ENCODE data around the gene WDR5. TPM values are rescaled to one million over a fixed set of nuclear protein-coding genes. Genes with fewer than 3 reads are reported as not detected.

The WDR5 gene
- total RNA-seq, 1 experiment from 2014 or later: 76.4 TPM

DNA sequence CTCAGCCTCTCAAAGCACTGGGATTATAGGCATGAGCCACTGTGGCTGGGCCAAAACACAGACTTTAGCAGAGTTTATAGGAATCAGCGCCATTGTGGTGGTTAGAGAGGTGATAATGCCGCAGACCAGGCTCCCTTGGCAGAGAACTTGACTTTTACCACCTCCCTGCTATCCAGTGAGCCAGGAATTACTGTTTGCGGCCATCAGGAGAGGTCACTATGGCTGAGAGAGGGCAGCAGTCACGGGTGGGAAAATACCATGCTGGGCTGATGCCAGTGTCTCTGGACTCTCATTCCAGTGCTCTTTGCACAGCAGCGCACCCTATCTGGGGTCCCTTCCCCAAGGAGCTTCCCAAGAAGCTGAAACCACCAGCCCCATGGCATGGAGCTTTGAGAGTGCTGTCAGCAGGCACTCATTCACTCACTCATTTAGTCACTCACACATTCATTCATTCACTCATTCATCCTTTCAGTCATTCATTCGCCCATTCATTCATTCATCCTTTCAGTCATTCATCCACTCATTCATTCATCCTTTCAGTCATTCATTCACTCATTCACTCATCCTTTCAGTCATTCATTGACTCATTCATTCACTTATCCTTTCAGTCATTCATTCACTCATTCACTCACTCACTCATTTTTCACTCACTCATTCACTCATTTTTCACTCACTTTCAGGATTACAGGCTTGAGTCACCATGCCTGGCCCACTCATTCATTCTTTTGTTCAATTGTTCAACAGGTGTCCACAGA is 55.8 kb downstream of the WDR5 start:
- no peak for DNase-seq (ENCODE audit: low spot score)
- H3K36me3 ChIP-seq (ENCODE audit: insufficient read depth, low read length, poor library complexity, severe bottlenecking): no peaks in the 10 kb centered on the region
- H3K4me3 ChIP-seq (ENCODE audit: low read depth, low read length, poor library complexity, severe bottlenecking): no peak overlapping the region
- ChIA-PET CTCF (no interaction called here), POLR2A (ENCODE audit: low non-redundant PET) (no interaction called here)
- TF ChIP-seq EZH2 (IDR thresholded peaks at IDR 0.05; ENCODE audit: borderline replicate concordance, low read depth, low read length, poor library complexity, severe bottlenecking): no peak
- TF ChIP-seq, protein P1, sequence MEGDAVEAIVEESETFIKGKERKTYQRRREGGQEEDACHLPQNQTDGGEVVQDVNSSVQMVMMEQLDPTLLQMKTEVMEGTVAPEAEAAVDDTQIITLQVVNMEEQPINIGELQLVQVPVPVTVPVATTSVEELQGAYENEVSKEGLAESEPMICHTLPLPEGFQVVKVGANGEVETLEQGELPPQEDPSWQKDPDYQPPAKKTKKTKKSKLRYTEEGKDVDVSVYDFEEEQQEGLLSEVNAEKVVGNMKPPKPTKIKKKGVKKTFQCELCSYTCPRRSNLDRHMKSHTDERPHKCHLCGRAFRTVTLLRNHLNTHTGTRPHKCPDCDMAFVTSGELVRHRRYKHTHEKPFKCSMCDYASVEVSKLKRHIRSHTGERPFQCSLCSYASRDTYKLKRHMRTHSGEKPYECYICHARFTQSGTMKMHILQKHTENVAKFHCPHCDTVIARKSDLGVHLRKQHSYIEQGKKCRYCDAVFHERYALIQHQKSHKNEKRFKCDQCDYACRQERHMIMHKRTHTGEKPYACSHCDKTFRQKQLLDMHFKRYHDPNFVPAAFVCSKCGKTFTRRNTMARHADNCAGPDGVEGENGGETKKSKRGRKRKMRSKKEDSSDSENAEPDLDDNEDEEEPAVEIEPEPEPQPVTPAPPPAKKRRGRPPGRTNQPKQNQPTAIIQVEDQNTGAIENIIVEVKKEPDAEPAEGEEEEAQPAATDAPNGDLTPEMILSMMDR (conservative IDR thresholded peaks at IDR 0.05; ENCODE audit: low read depth, low read length): no peak
- H3K27me3 ChIP-seq (replicated peaks; ENCODE audit: insufficient read depth, low read depth, low read length, poor library complexity): no peaks in the 10 kb centered on the region
- H3K9me3 ChIP-seq (ENCODE audit: low read depth, low read length, poor library complexity, severe bottlenecking): no peaks in the 10 kb centered on the region
- no TSS peak for BruUV-seq (replicated peaks)
- H3K4me1 ChIP-seq (ENCODE audit: insufficient read depth, low read length, poor library complexity, severe bottlenecking): peaks cover 3% of the 10 kb centered on the region
- H3K27ac ChIP-seq (ENCODE audit: low read depth, low read length, poor library complexity, severe bottlenecking): no peak overlapping the region
- intact Hi-C loops (cut with micrococcal nuclease; ENCODE audit: unreplicated experiment): no loop called here

DNA sequence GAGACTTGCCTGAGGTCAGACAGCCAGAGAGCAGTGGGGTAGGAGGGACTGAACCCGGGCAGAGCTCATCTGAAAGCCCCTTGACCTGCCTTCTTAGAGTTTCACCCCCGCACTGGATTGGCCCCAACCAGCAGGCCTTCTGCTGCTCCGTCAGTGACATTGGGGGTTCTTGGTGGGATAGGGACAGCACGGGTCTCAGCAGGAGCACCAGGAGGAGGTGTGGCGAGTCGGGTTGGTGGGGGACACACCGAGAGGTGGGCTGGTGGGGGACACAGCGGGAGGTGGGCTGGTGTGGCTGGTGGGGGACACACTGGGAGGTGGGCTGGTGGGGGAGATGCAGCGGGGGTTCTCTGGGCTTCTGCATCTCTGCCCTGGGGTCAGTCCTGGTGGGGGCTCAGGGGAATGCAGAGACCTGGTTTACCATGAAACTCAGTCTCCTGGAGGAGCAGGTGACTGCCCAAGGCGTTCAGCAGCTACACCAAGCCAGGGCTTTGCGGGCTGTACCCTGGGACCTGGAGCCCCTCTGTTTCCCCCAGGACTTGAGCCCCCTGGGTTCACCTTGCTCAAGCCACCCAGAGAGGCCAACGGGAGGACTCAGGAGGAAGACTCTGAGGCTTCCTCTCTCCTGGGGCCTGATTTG is 56.5 kb downstream of the WDR5 start:
- H3K4me3 ChIP-seq (ENCODE audit: low read depth, low read length, poor library complexity, severe bottlenecking): no peak overlapping the region
- H3K27me3 ChIP-seq (replicated peaks; ENCODE audit: insufficient read depth, low read depth, low read length, poor library complexity): no peaks in the 10 kb centered on the region
- no peaks in the 10 kb centered on the region for H3K9me3 ChIP-seq (ENCODE audit: low read depth, low read length, poor library complexity, severe bottlenecking)
- H3K27ac ChIP-seq (ENCODE audit: low read depth, low read length, poor library complexity, severe bottlenecking): no peak overlapping the region
- ChIA-PET POLR2A (ENCODE audit: low non-redundant PET) (no interaction called here), CTCF (no interaction called here)
- H3K36me3 ChIP-seq (ENCODE audit: insufficient read depth, low read length, poor library complexity, severe bottlenecking): no peaks in the 10 kb centered on the region
- no peak for DNase-seq (ENCODE audit: low spot score)
- H3K4me1 ChIP-seq (ENCODE audit: insufficient read depth, low read length, poor library complexity, severe bottlenecking): peaks cover 3% of the 10 kb centered on the region
- intact Hi-C loops (cut with micrococcal nuclease; ENCODE audit: unreplicated experiment): no loop called here
- BruUV-seq (replicated peaks): no TSS peak
- TF ChIP-seq, protein P1 (conservative IDR thresholded peaks at IDR 0.05; ENCODE audit: low read depth, low read length): no peak
- no peak for TF ChIP-seq EZH2 (IDR thresholded peaks at IDR 0.05; ENCODE audit: borderline replicate concordance, low read depth, low read length, poor library complexity, severe bottlenecking)

DNA sequence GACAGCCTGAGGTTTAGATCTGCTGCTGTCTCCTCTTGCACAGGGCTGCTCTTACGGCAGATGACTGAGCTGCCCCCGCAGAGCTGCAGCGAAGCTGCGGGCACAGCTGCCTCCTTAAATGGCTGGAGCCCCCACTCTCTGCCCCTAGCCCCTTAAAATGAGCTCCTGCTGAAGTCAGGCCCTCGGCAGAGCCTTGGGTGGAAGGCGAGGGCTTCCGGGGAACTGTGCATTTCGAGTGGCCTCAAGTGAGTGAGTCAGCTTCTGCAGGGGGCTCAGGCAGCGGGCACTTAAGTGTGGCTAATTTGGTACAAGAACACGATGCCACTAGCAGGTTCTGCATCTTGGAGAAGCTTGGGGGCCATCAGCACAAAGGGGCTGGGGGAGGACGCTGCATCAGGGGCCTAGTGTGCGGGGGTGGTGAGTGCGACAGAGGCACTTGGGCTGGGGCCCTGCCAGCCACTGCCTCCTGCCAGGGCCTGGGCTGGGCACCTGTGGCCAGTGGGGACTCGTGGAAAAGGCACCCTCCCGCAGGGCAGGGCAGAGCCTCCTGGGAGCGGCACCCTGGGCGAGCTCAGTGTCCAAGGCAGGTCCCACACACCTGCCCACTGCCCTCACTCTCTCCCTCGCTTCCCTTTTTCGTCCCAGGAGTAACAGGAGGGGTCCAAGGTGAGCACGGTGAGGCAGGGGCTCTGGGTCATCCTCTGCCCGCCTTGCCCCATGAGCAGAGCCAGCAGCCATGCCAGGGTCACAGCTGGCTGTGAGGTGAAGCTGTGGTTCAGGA is 57.3 kb downstream of the WDR5 start:
- BruUV-seq (replicated peaks): no TSS peak
- H3K36me3 ChIP-seq (ENCODE audit: insufficient read depth, low read length, poor library complexity, severe bottlenecking): no peaks in the 10 kb centered on the region
- ChIA-PET POLR2A (ENCODE audit: low non-redundant PET) (no interaction called here), CTCF (no interaction called here)
- no peak for TF ChIP-seq EZH2 (IDR thresholded peaks at IDR 0.05; ENCODE audit: borderline replicate concordance, low read depth, low read length, poor library complexity, severe bottlenecking)
- TF ChIP-seq, protein P1 (conservative IDR thresholded peaks at IDR 0.05; ENCODE audit: low read depth, low read length): no peak
- H3K27ac ChIP-seq (ENCODE audit: low read depth, low read length, poor library complexity, severe bottlenecking): no peak overlapping the region
- no peak for DNase-seq (ENCODE audit: low spot score)
- H3K9me3 ChIP-seq (ENCODE audit: low read depth, low read length, poor library complexity, severe bottlenecking): no peaks in the 10 kb centered on the region
- H3K4me1 ChIP-seq (ENCODE audit: insufficient read depth, low read length, poor library complexity, severe bottlenecking): peaks cover 3% of the 10 kb centered on the region
- intact Hi-C loops (cut with micrococcal nuclease; ENCODE audit: unreplicated experiment): no loop called here
- no peaks in the 10 kb centered on the region for H3K27me3 ChIP-seq (replicated peaks; ENCODE audit: insufficient read depth, low read depth, low read length, poor library complexity)
- H3K4me3 ChIP-seq (ENCODE audit: low read depth, low read length, poor library complexity, severe bottlenecking): no peak overlapping the region

Data from A673 (cell line).